COLO829 (cell line): ENCODE results near the gene AFM.
"Not testable (repeated sequence)": the region's sequence is repeated elsewhere in the genome, so short reads cannot be mapped to it uniquely, and the experiment has no call there.

Source experiments
- DNase-seq: peaks from one replicate; pipeline ENCODE4 v3.0.0; 2012; ENCODE audit warnings: low spot score

Gene AFM

GRCh38 chr4:73505567-73505966, 24.0 kb downstream of the AFM start:
- no peak for DNase-seq

GRCh38 chr4:73507541-73507940, 26.0 kb downstream of the AFM start:
- no peak for DNase-seq

GRCh38 chr4:73508651-73509050, 27.1 kb downstream of the AFM start:
- DNase-seq = no peak

GRCh38 chr4:73518340-73518739, 36.8 kb downstream of the AFM start:
- no peak for DNase-seq

GRCh38 chr4:73520821-73521220, 39.3 kb downstream of the AFM start:
- DNase-seq = peak; percentile 37

GRCh38 chr4:73523126-73523525, 41.6 kb downstream of the AFM start:
- DNase-seq = no peak

GRCh38 chr4:73525611-73526010, 44.1 kb downstream of the AFM start:
- no peak for DNase-seq

- DNase-seq = no peak
Measured at GRCh38 chr4:73527196-73527595, 45.7 kb downstream of the AFM start.

GRCh38 chr4:73528171-73528570, 46.6 kb downstream of the AFM start:
- no peak for DNase-seq

GRCh38 chr4:73533515-73534422, 52.2 kb downstream of the AFM start:
- peak; percentile 28 for DNase-seq

GRCh38 chr4:73538162-73538561, 56.6 kb downstream of the AFM start:
- no peak for DNase-seq

- no peak for DNase-seq
Measured at GRCh38 chr4:73539386-73539785, 57.8 kb downstream of the AFM start.

- DNase-seq = no peak
Measured at GRCh38 chr4:73540826-73541225, 59.3 kb downstream of the AFM start.

GRCh38 chr4:73541251-73541650, 59.7 kb downstream of the AFM start:
- no peak for DNase-seq

- no peak for DNase-seq
Measured at GRCh38 chr4:73544620-73545019, 63.1 kb downstream of the AFM start.

- not testable (repeated sequence) for DNase-seq
Measured at GRCh38 chr4:73550865-73551264, 69.3 kb downstream of the AFM start.
